H9 (cell line): Measurements from ENCODE around the gene ZMYND8. TPM values are rescaled to one million over a fixed set of nuclear protein-coding genes. Genes with fewer than 3 reads are reported as not detected.

ENCODE experiments used
- DNase-seq: peaks from one replicate; pipeline ENCODE4 v3.0.0-alpha.2; 2017
- H2AFZ ChIP-seq: one replicate; pipeline ENCODE4 v1.6.1; 2013; ENCODE audit warnings: mild to moderate bottlenecking, low read length, control low read depth, moderate library complexity
- H2AK5ac ChIP-seq: 2 replicates; pipeline ENCODE4 v1.6.1; 2013; ENCODE audit warnings: low read length, control low read depth, mixed read lengths; ENCODE audit not compliant: insufficient read length
- H2BK120ac ChIP-seq: one replicate; pipeline ENCODE4 v1.6.1; 2013; ENCODE audit warnings: low read depth, mild to moderate bottlenecking, low read length, control low read depth, inconsistent platforms; ENCODE audit not compliant: poor library complexity, severe bottlenecking
- H2BK12ac ChIP-seq: 2 replicates; pipeline ENCODE4 v1.6.1; 2013; ENCODE audit warnings: low read length, control low read depth, mixed read lengths, low read depth; ENCODE audit not compliant: insufficient read length
- H2BK15ac ChIP-seq: 2 replicates; pipeline ENCODE4 v1.6.1; 2013; ENCODE audit warnings: low read depth, low read length, control low read depth
- H2BK20ac ChIP-seq: one replicate; pipeline ENCODE4 v1.6.1; 2013; ENCODE audit warnings: low read depth, mild to moderate bottlenecking, low read length, control low read depth, inconsistent platforms; ENCODE audit not compliant: poor library complexity, severe bottlenecking
- H2BK5ac ChIP-seq: 2 replicates; pipeline ENCODE4 v1.6.1; 2013; ENCODE audit warnings: low read length, control low read depth, mixed read lengths; ENCODE audit not compliant: insufficient read length
- H3K14ac ChIP-seq: 2 replicates; pipeline ENCODE4 v1.6.1; 2013; ENCODE audit warnings: low read length, control low read depth; ENCODE audit not compliant: insufficient read depth
- H3K18ac ChIP-seq: 2 replicates; pipeline ENCODE4 v1.6.1; 2013; ENCODE audit warnings: low read depth, mild to moderate bottlenecking, mixed read lengths, low read length, control low read depth; ENCODE audit not compliant: insufficient read length
- H3K23ac ChIP-seq: 2 replicates; pipeline ENCODE4 v1.6.1; 2013; ENCODE audit warnings: low read length, control low read depth, mixed read lengths, low read depth; ENCODE audit not compliant: insufficient read length
- H3K23me2 ChIP-seq: 2 replicates; pipeline ENCODE4 v1.6.1; 2013; ENCODE audit warnings: low read depth, mild to moderate bottlenecking, mixed read lengths, low read length, control low read depth; ENCODE audit not compliant: insufficient read length, poor library complexity, severe bottlenecking
- H3K27ac ChIP-seq: 2 replicates; pipeline ENCODE4 v1.5.1; 2013; ENCODE audit warnings: low read length, control low read depth, mixed read lengths, low read depth; ENCODE audit not compliant: insufficient read length
- H3K27me3 ChIP-seq: 2 replicates; pipeline ENCODE4 v1.6.1; 2013; ENCODE audit warnings: low read length, control low read depth, inconsistent platforms; ENCODE audit not compliant: insufficient read depth
- H3K4ac ChIP-seq: 2 replicates; pipeline ENCODE4 v1.6.1; 2013; ENCODE audit warnings: low read depth, mild to moderate bottlenecking, control low read depth, inconsistent platforms, low read length, moderate library complexity
- H3K4me1 ChIP-seq: 2 replicates; pipeline ENCODE4 v1.6.1; 2013; ENCODE audit warnings: low read length, control low read depth, inconsistent platforms; ENCODE audit not compliant: insufficient read depth
- H3K4me2 ChIP-seq: 2 replicates; pipeline ENCODE4 v1.6.1; 2013; ENCODE audit warnings: low read length, control low read depth, mixed read lengths; ENCODE audit not compliant: insufficient read length, insufficient read depth
- H3K56ac ChIP-seq: 2 replicates; pipeline ENCODE4 v1.6.1; 2013; ENCODE audit warnings: low read depth, mild to moderate bottlenecking, mixed read lengths, low read length, control low read depth; ENCODE audit not compliant: insufficient read length
- H3K79me1 ChIP-seq: 2 replicates; pipeline ENCODE4 v1.6.1; 2013; ENCODE audit warnings: low read depth, mild to moderate bottlenecking, moderate library complexity, low read length, control low read depth, inconsistent platforms; ENCODE audit not compliant: insufficient read depth, poor library complexity, severe bottlenecking
- H3K79me2 ChIP-seq: 2 replicates; pipeline ENCODE4 v1.6.1; 2013; ENCODE audit warnings: low read length, control low read depth, inconsistent platforms; ENCODE audit not compliant: insufficient read depth
- H3K9ac ChIP-seq: 2 replicates; pipeline ENCODE4 v1.6.1; 2013; ENCODE audit warnings: low read length, control low read depth, mixed read lengths; ENCODE audit not compliant: insufficient read length; ENCODE audit errors: extremely low read depth
- H3K9me3 ChIP-seq: one replicate; pipeline ENCODE4 v1.6.1; 2013; ENCODE audit warnings: low read depth, low read length, inconsistent platforms; ENCODE audit not compliant: control insufficient read depth
- H3T11ph ChIP-seq: one replicate; pipeline ENCODE4 v1.6.1; 2013; ENCODE audit warnings: mild to moderate bottlenecking, low read length, control low read depth, inconsistent platforms
- H4K20me1 ChIP-seq: one replicate; pipeline ENCODE4 v1.6.1; 2013; ENCODE audit not compliant: control insufficient read depth, insufficient read length, insufficient read depth
- H4K5ac ChIP-seq: 2 replicates; pipeline ENCODE4 v1.6.1; 2013; ENCODE audit warnings: low read depth, mild to moderate bottlenecking, mixed read lengths, low read length, control low read depth; ENCODE audit not compliant: insufficient read length
- H4K8ac ChIP-seq: replicated peaks from 2 replicates; pipeline ENCODE4 v1.6.1; 2013; ENCODE audit warnings: low read length, control low read depth, mixed read lengths, low read depth; ENCODE audit not compliant: insufficient read length
- H4K91ac ChIP-seq: 2 replicates; pipeline ENCODE4 v1.6.1; 2013; ENCODE audit warnings: low read depth, mild to moderate bottlenecking, moderate library complexity, mixed read lengths, low read length, control low read depth; ENCODE audit not compliant: insufficient read length
- H3K27ac Mint-ChIP-seq, 3 experiments: 2 replicates in 2 of 3; 3 replicates in 1 of 3; pipeline ENCODE4 v1.8.0; 2020 to 2021; ENCODE audit warnings: mixed read lengths in 3 of 3, mild to moderate bottlenecking in 1 of 3, moderate library complexity in 1 of 3
- H3K27me3 Mint-ChIP-seq: 2 replicates; pipeline ENCODE4 v1.8.0; 2021; ENCODE audit warnings: low read depth, mild to moderate bottlenecking, moderate library complexity, mixed read lengths
- H3K36me3 Mint-ChIP-seq, 3 experiments: 2 replicates in 2 of 3; 3 replicates in 1 of 3; pipeline ENCODE4 v1.8.0; 2020 to 2021; ENCODE audit warnings: low read depth in 3 of 3, mixed read lengths in 3 of 3; ENCODE audit not compliant: insufficient read depth in 1 of 3
- H3K4me1 Mint-ChIP-seq, 2 experiments: 2 replicates each; pipeline ENCODE4 v1.8.0; 2020; ENCODE audit warnings: mixed read lengths in 2 of 2
- H3K4me3 Mint-ChIP-seq, 2 experiments: 2 replicates in 1 of 2; 3 replicates in 1 of 2; pipeline ENCODE4 v1.8.0; 2020 to 2021; ENCODE audit warnings: mild to moderate bottlenecking in 2 of 2, mixed read lengths in 2 of 2, moderate library complexity in 1 of 2
- H3K9me3 Mint-ChIP-seq, 2 experiments: 2 replicates in 1 of 2; 3 replicates in 1 of 2; pipeline ENCODE4 v1.8.0; 2020; ENCODE audit warnings: mild to moderate bottlenecking in 2 of 2, mixed read lengths in 2 of 2, moderate library complexity in 1 of 2
- WGBS: extraction: QIAGEN DNeasy Blood & Tissue Kit; methylation state at CpG from one replicate; pipeline ENCODE4 v1.1.7; 2013; ENCODE audit warnings: missing lambda C conversion rate, low lambda C conversion rate, mixed read lengths; ENCODE audit not compliant: insufficient read length; ENCODE audit errors: extremely low coverage; 5-methylcytosine and 5-hydroxymethylcytosine counted together
- total RNA-seq: library from RNA; stranded (reverse); gene quantifications from 2 replicates; pipeline ENCODE4 v1.2.1, GENCODE V29; 2021
- TF ChIP-seq, protein P1 (sequence below): fragments of 200-600 bp; sonication (generic); conservative IDR thresholded peaks from 3 replicates; pipeline ENCODE4 v1.8.0; 2021; ENCODE audit warnings: antibody characterized with exemption, mild to moderate bottlenecking

Gene ZMYND8
- total RNA-seq, 1 experiment from 2014 or later, result 158 TPM

DNA sequence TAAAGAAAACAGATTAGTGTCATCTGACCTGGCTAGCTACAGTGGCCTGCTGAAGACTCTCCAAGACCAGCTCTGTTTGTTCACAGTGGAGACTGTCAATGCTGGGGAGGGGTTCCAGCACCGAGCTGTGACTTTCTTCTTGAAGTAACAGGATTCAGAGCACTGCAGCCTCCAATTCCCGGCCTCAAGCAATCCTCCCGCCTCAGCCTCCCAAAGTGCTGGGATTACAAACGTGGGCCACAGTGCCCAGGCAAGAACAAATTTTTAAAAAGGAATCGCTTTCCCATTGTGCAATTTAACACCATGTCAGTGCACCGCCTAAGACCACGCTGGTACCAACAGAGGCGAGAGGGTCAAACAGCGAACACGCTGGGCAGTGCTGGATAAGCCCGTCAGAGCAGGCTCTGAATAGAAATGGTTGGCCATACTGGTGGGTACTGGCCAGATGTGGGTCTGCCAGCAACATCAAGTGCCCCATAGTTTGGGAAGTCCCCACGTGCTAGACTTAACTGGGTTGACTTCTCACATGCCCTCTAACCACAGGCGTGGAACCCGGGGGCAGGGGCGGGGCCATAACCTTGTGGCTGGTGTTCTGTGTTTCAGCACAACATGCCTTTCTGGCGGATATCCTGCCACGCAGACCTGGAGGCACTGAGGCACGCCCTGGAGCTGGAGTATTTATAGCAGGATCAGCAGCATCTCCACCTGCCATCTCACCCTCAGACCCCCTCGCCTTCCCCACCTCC is 168.9 kb downstream of the ZMYND8 start:
- H3K27ac ChIP-seq, result no peak overlapping the region
- no peaks in the 10 kb centered on the region for H3K79me2 ChIP-seq
- no peak overlapping the region for H3K4me3 Mint-ChIP-seq
- H2BK5ac ChIP-seq, result no peak overlapping the region
- no peaks in the 10 kb centered on the region for H3K36me3 Mint-ChIP-seq
- H4K5ac ChIP-seq, result no peak overlapping the region
- H3K9me3 Mint-ChIP-seq, result no peaks in the 10 kb centered on the region
- H3K23me2 ChIP-seq, result peaks cover 3% of the 10 kb centered on the region
- H3K14ac ChIP-seq, result no peak overlapping the region
- no peak overlapping the region for H2BK15ac ChIP-seq
- H3K4me1 Mint-ChIP-seq, result peaks cover 2 to 20% of the 10 kb centered on the region in 2 experiments; a peak in 2 of 4 replicates
- no peak overlapping the region for H4K8ac ChIP-seq
- no CpG with 5 or more reads among the region's 19 CpGs for WGBS
- no peak overlapping the region for H3K23ac ChIP-seq
- no peaks in the 10 kb centered on the region for H3K27me3 ChIP-seq
- H3K56ac ChIP-seq, result no peak overlapping the region
- no peak overlapping the region for H4K91ac ChIP-seq
- H2BK120ac ChIP-seq, result no peak overlapping the region
- no peaks in the 10 kb centered on the region for H4K20me1 ChIP-seq
- no peak for DNase-seq
- no peak overlapping the region for H3K18ac ChIP-seq
- H2BK12ac ChIP-seq, result no peak overlapping the region
- H3K4me1 ChIP-seq, result no peaks in the 10 kb centered on the region
- no peak overlapping the region for H2BK20ac ChIP-seq
- no peaks in the 10 kb centered on the region for H3K9me3 ChIP-seq
- H3K27me3 Mint-ChIP-seq, result peaks cover 5% of the 10 kb centered on the region; the same call in 1 of the 2 replicates
- H3K4ac ChIP-seq, result no peak overlapping the region
- H3K27ac Mint-ChIP-seq, result no peak overlapping the region
- H3T11ph ChIP-seq, result no peak overlapping the region
- TF ChIP-seq, protein P1, sequence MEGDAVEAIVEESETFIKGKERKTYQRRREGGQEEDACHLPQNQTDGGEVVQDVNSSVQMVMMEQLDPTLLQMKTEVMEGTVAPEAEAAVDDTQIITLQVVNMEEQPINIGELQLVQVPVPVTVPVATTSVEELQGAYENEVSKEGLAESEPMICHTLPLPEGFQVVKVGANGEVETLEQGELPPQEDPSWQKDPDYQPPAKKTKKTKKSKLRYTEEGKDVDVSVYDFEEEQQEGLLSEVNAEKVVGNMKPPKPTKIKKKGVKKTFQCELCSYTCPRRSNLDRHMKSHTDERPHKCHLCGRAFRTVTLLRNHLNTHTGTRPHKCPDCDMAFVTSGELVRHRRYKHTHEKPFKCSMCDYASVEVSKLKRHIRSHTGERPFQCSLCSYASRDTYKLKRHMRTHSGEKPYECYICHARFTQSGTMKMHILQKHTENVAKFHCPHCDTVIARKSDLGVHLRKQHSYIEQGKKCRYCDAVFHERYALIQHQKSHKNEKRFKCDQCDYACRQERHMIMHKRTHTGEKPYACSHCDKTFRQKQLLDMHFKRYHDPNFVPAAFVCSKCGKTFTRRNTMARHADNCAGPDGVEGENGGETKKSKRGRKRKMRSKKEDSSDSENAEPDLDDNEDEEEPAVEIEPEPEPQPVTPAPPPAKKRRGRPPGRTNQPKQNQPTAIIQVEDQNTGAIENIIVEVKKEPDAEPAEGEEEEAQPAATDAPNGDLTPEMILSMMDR, result no peak
- H3K4me2 ChIP-seq, result no peak overlapping the region
- H2AK5ac ChIP-seq, result no peak overlapping the region
- no peak overlapping the region for H3K9ac ChIP-seq
- H2AFZ ChIP-seq, result no peak overlapping the region
- H3K79me1 ChIP-seq, result no peaks in the 10 kb centered on the region
